ENCODE results near the gene TMEM263. TPM values are rescaled to one million over a fixed set of nuclear protein-coding genes. Genes with fewer than 3 reads are reported as not detected.

TMEM263 gene
- polyA plus RNA-seq, 1 of the 3 experiments (the other 2 are of a cell fraction): 16.9 TPM

- ChIA-PET POLR2A (no interaction called here), CTCF (interaction anchor here (1.1 kb wide), 1 partner anchor 9 kb away, joined by 3 read pairs; no protein-coding TSS in a partner anchor)
- no peaks in the 10 kb centered on the region for H3K4me1 ChIP-seq (ENCODE audit: control insufficient read depth in 1 of 2, insufficient read depth in 2 of 2, low read depth in 1 of 2, low read length in 1 of 2)
- H3K9me3 ChIP-seq: no peaks in the 10 kb centered on the region
- H3K4me3 ChIP-seq (ENCODE audit: low read depth in 2 of 2, low read length in 1 of 2): no peak overlapping the region
- 93% methylated on average over 4 of the region's 4 CpGs for WGBS (ENCODE audit: low lambda C conversion rate)
- no peaks in the 10 kb centered on the region for H3K9me2 ChIP-seq
- TF ChIP-seq RCOR1 (IDR thresholded peaks at IDR 0.05; ENCODE audit: low read length): no peak
- TF ChIP-seq USF2 (IDR thresholded peaks at IDR 0.05; ENCODE audit: borderline replicate concordance, low read depth, low read length): no peak
- H4K20me1 ChIP-seq (ENCODE audit: insufficient read depth): no peaks in the 10 kb centered on the region
- no peaks in the 10 kb centered on the region for H3K27me3 ChIP-seq (ENCODE audit: insufficient read depth)
- H3K4me2 ChIP-seq: no peak overlapping the region
- no peak overlapping the region for H3K27ac ChIP-seq (ENCODE audit: low read depth in 2 of 2, low read length in 1 of 2)
- no peak overlapping the region for H2AFZ ChIP-seq (ENCODE audit: low read depth)
- H3K9ac ChIP-seq: no peak overlapping the region
- no peaks in the 10 kb centered on the region for H3K79me2 ChIP-seq (ENCODE audit: insufficient read depth)
- peaks cover 0 to 10% of the 10 kb centered on the region in 2 experiments for H3K36me3 ChIP-seq (replicated peaks in 1 of 2; ENCODE audit: control insufficient read depth in 1 of 2, insufficient read depth in 2 of 2, low read length in 1 of 2)
- no peaks in the 10 kb centered on the region for H3F3A ChIP-seq (replicated peaks; ENCODE audit: insufficient read depth)
- DNase-seq: no peak
Measured at GRCh38 chr12:107017042-107017441, 61.3 kb downstream of the TMEM263 start.

- 100% methylated on average over 2 of the region's 2 CpGs for WGBS (ENCODE audit: low lambda C conversion rate)
- TF ChIP-seq FOSL2 (IDR thresholded peaks at IDR 0.05; ENCODE audit: borderline replicate concordance, low read depth): no peak
- no peak for TF ChIP-seq CHD2 (IDR thresholded peaks at IDR 0.05; ENCODE audit: low read length, partially characterized antibody)
- no peak for TF ChIP-seq GABPA (IDR thresholded peaks at IDR 0.05; ENCODE audit: low read depth)
- no peak for TF ChIP-seq ZBTB33 (IDR thresholded peaks at IDR 0.05; ENCODE audit: borderline replicate concordance, low read depth)
- no peak for TF ChIP-seq EZH2phosphoT487 (IDR thresholded peaks at IDR 0.05; ENCODE audit: borderline replicate concordance, low read depth)
- no peak for TF ChIP-seq GATA2 (CRISPR knock-in tag; IDR thresholded peaks at IDR 0.05)
- no peak for TF ChIP-seq RCOR1 (IDR thresholded peaks at IDR 0.05; ENCODE audit: low read length)
- no peak for TF ChIP-seq NRF1 (IDR thresholded peaks at IDR 0.05; ENCODE audit: low read depth, low read length)
- TF ChIP-seq TAF1 (IDR thresholded peaks at IDR 0.05; ENCODE audit: borderline replicate concordance, low read depth, low read length): no peak
- no peak for TF ChIP-seq FOXJ3 (CRISPR knock-in tag; IDR thresholded peaks at IDR 0.05)
Measured at GRCh38 chr12:107019546-107019945, 63.8 kb downstream of the TMEM263 start.

More at GRCh38 chr12:107019546-107019945, 63.8 kb downstream of the TMEM263 start:
- ChIA-PET POLR2A (interaction anchor here (0.6 kb wide), 1 partner anchor 51 kb away, joined by 3 read pairs; no protein-coding TSS in a partner anchor), CTCF (no interaction called here)
- Histone ChIP-seq H3K4me3 (ENCODE audit: low read depth in 2 of 2, low read length in 1 of 2) (no peak overlapping the region), H3K79me2 (ENCODE audit: insufficient read depth) (peaks cover 12% of the 10 kb centered on the region; the same call in 1 of the 2 replicates), H3K9me2 (no peaks in the 10 kb centered on the region), H3K9ac (no peak overlapping the region), H3K9me3 (no peaks in the 10 kb centered on the region), H3K27ac (ENCODE audit: low read depth in 2 of 2, low read length in 1 of 2) (no peak overlapping the region), H2AFZ (ENCODE audit: low read depth) (no peak overlapping the region), H4K20me1 (ENCODE audit: insufficient read depth) (no peaks in the 10 kb centered on the region), H3F3A (replicated peaks; ENCODE audit: insufficient read depth) (no peaks in the 10 kb centered on the region), H3K36me3 (replicated peaks in 1 of 2; ENCODE audit: control insufficient read depth in 1 of 2, insufficient read depth in 2 of 2, low read length in 1 of 2) (peaks cover 0 to 10% of the 10 kb centered on the region in 2 experiments), H3K27me3 (ENCODE audit: insufficient read depth) (no peaks in the 10 kb centered on the region), H3K4me1 (ENCODE audit: control insufficient read depth in 1 of 2, insufficient read depth in 2 of 2, low read depth in 1 of 2, low read length in 1 of 2) (no peaks in the 10 kb centered on the region), H3K4me2 (no peak overlapping the region)
- no peak for DNase-seq

Other genes starting within 250 kb of the TMEM263 start
- gene RIC8B, start 181.2 kb upstream of the TMEM263 start, polyA plus RNA-seq (2012; rRNA removed): 6.2 and 9.2 TPM in 2 replicates
- 5.9 and 9.6 TPM in 2 replicates for gene MTERF2, start 31.2 kb downstream of the TMEM263 start, polyA plus RNA-seq (2012; rRNA removed)
- 4.9 and 6.7 TPM in 2 replicates for gene CRY1, start 137.6 kb downstream of the TMEM263 start, polyA plus RNA-seq (2012; rRNA removed)